AG04450 (cell line): ENCODE results near the gene RIMBP2. TPM values are rescaled to one million over a fixed set of nuclear protein-coding genes. Genes with fewer than 3 reads are reported as not detected.

Source experiments
- CTCF ChIA-PET: fragments of 300-600, 350-600 bp; formaldehyde crosslinking; extraction: SDS; loops from one replicate; lab custom pipeline; 2022; ENCODE audit warnings: antibody characterized with exemption, inconsistent platforms; lab: Charles Lee
- POLR2A ChIA-PET: fragments of 350-600 bp; formaldehyde crosslinking; extraction: SDS; loops from one replicate; lab custom pipeline; 2021; ENCODE audit warnings: antibody characterized with exemption, inconsistent platforms; lab: Yijun Ruan, JAX
- DNase-seq: peaks from one replicate; pipeline ENCODE4 v3.0.0-alpha.2; 2011; ENCODE audit warnings: low read depth, low spot score
- H3K27ac ChIP-seq: one replicate; pipeline ENCODE4 v1.5.1; 2012; ENCODE audit warnings: low read depth, low read length, control low read depth
- H3K27me3 ChIP-seq: one replicate; pipeline ENCODE4 v1.6.0; 2012; ENCODE audit warnings: low read length; ENCODE audit not compliant: control insufficient read depth, insufficient read depth
- H3K4me3 ChIP-seq: 2 replicates; pipeline ENCODE4 v1.5.1; 2011; ENCODE audit warnings: mild to moderate bottlenecking, low read depth, low read length, control low read depth
- H3K9me3 ChIP-seq: 2 replicates; pipeline ENCODE4 v1.5.1; 2012; ENCODE audit warnings: low read length; ENCODE audit not compliant: control insufficient read depth, insufficient read depth
- polyA plus RNA-seq: library from polyadenylated mRNA; depleted of rRNA; stranded (reverse); fragments of >200 nt; gene quantifications from 2 replicates; pipeline ENCODE4 v1.2.3, GENCODE V29; 2011
- TF ChIP-seq, protein P1 (sequence below): IDR thresholded peaks from 2 replicates; pipeline ENCODE4 v1.5.1; 2011; ENCODE audit warnings: low read depth, low read length, control low read depth, inconsistent platforms

Gene RIMBP2
- polyA plus RNA-seq, 1 experiment, result not detected

DNA sequence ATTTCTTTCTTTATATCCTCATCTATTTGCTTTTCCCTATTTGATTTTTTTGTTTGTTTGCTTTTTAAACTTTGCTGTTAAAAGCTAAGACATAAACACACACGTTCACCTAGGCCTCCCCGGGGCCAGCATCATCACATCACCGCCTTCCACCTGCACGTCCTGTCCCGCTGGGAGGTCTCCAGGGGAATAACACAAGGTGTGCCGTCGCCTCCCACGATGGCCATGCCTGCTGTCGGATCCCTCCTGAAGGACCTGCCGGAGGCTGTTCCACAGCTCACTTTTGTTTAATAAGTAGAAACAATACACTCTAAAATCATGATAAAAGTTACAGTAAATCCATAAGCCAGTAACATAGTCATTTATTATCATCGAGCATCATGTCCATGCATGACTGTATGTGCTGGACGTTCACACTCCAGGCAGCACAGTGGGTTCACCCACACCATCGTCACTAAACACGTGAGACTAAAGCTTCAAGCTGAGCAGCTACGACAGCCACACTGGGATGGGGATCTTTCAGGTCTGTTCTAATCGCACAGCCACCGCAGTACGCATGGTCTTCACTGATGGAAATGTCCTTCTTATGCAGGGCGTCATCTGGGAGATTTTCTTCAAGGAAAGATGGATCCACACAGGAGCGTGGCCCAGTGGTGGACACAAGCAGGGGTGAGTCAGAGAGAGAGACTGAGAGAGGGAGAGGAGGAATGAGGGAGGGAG lies 3.6 kb downstream of the RIMBP2 start:
- H3K9me3 ChIP-seq, result peaks cover 56% of the 10 kb centered on the region
- CTCF ChIA-PET, result no interaction called here
- H3K4me3 ChIP-seq, result no peak overlapping the region
- TF ChIP-seq, protein P1, sequence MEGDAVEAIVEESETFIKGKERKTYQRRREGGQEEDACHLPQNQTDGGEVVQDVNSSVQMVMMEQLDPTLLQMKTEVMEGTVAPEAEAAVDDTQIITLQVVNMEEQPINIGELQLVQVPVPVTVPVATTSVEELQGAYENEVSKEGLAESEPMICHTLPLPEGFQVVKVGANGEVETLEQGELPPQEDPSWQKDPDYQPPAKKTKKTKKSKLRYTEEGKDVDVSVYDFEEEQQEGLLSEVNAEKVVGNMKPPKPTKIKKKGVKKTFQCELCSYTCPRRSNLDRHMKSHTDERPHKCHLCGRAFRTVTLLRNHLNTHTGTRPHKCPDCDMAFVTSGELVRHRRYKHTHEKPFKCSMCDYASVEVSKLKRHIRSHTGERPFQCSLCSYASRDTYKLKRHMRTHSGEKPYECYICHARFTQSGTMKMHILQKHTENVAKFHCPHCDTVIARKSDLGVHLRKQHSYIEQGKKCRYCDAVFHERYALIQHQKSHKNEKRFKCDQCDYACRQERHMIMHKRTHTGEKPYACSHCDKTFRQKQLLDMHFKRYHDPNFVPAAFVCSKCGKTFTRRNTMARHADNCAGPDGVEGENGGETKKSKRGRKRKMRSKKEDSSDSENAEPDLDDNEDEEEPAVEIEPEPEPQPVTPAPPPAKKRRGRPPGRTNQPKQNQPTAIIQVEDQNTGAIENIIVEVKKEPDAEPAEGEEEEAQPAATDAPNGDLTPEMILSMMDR, result no peak
- no peaks in the 10 kb centered on the region for H3K27me3 ChIP-seq
- no peak for DNase-seq
- POLR2A ChIA-PET, result no interaction called here
- no peak overlapping the region for H3K27ac ChIP-seq

DNA sequence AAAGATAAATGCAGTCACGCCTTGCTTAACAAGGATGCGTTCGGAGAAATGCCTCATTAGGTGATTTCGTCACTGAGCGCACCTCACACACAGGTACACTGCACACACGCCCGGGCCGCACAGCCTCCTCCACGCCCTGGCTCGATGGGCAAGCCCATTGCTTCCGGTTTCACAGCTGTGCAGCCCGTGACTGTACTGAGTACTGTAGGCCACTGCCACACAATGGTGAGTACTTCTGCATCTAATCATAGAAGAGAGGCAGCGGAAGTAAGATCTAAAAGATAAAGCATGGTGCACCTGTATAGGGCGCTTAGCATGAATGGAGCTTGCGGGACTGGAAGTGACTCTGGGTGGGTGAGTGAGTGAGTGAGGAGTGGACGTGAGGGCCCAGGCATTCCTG lies 4.3 kb downstream of the RIMBP2 start:
- H3K4me3 ChIP-seq, result no peak overlapping the region
- no peaks in the 10 kb centered on the region for H3K27me3 ChIP-seq
- DNase-seq, result no peak
- peaks cover 63% of the 10 kb centered on the region for H3K9me3 ChIP-seq
- ChIA-PET CTCF (no interaction called here), POLR2A (no interaction called here)
- TF ChIP-seq, protein P1, result no peak
- no peak overlapping the region for H3K27ac ChIP-seq

DNA sequence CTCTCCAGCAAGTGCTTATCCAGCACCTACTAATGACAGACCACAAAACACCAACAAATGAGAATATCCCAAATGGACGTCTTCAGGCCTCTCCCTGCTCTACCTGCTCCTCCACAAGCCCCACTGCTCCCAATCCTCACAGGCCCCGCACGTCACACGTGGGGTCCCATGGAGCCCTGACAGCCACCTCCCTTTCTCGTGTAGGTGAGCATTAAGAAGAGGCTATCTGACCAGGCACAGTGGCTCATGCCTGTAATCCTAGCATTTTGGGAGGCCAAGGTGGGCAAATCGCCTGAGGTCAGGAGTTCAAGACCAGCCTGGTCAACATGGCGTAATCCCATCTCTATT lies 5.4 kb downstream of the RIMBP2 start:
- peaks cover 70% of the 10 kb centered on the region for H3K9me3 ChIP-seq
- no peaks in the 10 kb centered on the region for H3K27me3 ChIP-seq
- no peak overlapping the region for H3K4me3 ChIP-seq
- TF ChIP-seq, protein P1, result no peak
- H3K27ac ChIP-seq, result no peak overlapping the region
- ChIA-PET POLR2A (no interaction called here), CTCF (no interaction called here)
- no peak for DNase-seq

DNA sequence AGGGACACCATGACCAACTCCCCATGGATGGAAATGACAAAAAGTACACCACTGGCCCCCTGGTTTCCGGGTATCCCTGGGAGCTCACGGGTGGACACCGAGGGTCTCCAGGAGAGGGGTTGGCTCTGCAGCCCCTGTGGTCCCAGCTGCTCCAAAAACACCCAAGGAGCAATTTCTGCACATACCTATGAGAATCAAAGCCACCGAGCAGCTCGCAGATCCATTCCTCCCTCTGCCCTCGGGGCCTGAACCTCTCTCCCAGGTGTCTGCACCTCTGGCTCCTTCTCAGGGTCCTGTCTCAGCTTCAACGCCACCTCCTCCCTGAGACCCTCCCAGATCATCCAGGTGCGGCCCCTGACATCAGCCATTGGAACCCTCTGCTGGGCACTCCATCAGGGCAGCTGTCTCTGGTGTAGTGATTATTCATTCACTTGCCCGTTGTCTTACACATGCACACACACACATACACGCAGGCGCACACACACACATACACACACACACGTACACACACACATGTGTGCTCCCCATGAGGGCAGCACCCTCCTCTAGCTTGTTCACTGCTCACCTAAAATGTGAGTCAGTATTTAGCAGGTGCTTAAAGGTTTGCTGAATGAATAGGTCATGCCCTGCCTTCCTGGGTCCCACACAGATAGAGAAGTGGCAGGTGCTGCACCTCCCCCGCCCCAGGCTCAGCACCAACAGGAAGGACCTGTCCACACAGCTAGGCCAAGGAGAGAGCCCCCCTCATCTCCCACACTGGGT lies 5.9 kb downstream of the RIMBP2 start:
- no peak for DNase-seq
- Histone ChIP-seq H3K4me3 (no peak overlapping the region), H3K27me3 (no peaks in the 10 kb centered on the region), H3K9me3 (peaks cover 72% of the 10 kb centered on the region), H3K27ac (no peak overlapping the region)
- CTCF ChIA-PET, result no interaction called here
- TF ChIP-seq, protein P1, result no peak
- POLR2A ChIA-PET, result no interaction called here
